ENCODE data around the gene CTNNBIP1.

CTNNBIP1 gene

DNA sequence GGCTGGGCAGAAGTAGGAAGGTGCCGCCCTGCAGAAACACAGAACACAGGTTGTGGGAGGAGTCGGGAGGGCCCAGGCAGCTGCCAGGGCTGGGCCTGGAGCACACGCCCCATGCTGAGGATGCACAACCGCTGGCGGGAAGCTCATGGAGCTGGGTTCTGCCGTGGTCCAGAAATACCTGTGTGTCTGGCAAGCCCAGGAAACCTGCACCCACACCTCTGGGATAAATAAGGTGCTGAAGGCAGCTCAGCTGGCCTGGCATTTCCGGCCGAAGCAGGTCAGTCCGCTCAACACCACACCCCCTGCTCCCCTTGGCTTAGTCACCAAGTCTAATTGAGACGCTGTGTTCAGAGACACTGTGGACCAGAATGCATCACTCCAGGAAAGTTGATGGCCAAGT, 32.1 kb downstream of the CTNNBIP1 start:
- no peak for DNase-seq (ENCODE audit: low read depth)

DNA sequence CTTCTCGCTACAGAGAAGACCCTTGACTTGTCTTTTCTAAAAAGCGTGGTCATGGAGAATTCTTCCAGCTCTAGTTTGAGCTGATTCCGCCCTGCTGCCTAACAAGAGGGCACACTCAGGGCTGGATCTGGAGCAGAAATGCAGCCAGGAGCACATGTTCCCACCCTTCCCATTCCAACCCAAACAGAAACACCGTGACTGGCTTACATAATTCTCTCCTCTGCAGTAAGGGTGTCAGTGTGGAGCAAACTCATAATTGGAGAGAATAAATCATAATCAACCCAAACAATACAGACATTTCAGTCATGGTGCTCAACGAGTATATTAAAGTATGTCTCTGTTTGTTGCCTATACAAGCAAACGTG, 34.5 kb downstream of the CTNNBIP1 start:
- no peak for DNase-seq (ENCODE audit: low read depth)

DNA sequence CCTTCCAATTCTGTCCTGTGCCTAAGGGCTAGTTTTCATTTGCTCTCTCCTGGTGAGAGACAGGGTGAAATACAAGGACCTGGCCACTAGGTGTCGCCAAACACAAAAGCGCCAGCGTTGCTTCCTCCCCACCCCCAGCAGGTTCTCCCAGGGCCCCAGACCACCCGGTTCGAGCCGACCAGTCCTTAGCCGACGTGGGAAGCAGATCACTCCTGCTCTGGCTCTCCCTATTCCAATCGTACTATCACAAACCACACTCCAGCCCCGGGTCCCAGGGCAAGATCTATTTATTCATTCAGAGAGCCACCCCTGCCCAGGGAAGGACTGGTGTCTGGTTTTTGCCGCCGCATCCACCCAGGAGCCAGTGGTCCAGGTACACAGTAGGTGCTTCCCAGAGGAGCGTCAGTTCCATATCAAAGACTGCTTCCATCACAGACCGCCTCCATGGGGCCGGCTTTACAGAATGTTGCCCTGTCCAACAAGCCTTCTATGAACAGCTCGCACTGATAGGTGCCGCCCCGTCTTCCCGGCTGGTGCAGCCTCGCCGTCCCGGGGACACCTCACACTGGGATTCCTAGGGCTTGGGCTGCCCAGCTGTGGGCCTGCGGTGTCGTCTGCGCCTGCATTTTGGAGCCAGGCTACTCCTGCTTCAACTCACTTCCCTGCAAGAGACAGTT, 35.0 kb downstream of the CTNNBIP1 start:
- DNase-seq (ENCODE audit: low read depth), result peak; percentile 58

DNA sequence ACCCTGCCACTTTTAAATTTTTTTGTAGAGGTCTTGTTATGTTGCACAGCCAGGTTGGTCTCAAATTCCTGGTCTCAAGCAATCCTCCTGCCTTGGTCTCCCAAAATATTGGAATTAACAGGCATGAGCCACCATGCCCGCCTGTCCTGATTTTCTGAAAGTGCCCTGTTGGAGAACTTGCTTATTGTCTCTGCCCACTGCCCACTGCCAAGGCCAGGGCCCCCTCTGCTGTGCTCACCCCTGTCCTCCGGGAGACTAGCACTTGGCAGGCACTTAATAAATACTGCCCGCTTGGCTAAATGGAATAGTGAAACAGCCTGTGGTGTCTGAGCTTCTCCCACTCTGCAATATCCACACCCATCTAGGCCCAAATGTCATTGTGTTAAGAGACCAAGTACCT, 35.7 kb downstream of the CTNNBIP1 start:
- DNase-seq (ENCODE audit: low read depth), result no peak

DNA sequence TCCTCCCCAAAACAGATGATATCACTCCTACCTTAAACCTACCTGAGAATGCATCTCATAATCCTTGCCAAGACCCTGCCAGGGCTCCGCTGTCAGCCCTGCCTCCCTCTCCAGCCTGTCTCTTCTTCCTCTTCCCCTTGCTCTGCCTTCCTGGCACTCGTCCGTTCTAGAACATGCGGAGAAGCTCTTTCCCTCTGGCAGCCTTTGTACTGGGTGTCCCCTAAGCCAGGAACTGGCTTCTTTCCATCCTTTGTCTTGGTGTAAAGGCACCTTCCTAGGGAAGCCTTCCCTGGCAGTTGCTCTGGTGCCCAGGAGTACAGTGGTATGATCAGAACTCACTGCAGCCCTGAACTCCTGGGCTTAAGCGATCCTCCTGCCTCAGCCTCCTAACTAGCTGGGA, 36.1 kb downstream of the CTNNBIP1 start:
- no peak for DNase-seq (ENCODE audit: low read depth)

DNA sequence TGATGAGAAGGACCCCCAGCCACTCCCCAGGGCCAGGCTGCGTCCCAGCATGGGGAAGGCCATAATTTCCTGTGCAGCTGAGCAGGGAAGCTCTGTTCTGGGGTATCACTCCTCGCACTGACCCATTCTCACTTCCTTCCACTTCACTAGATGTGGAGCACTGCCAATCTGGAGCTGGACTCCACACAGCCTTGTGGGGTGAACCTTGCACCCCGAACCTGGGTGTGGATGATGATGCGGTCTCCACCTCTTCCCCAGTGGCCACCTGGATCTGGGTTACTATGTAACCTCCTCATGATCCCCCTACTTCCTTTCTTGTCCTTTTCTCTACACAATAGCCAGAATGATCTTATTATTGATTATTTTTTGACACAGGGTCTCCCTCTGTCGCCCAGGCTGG, 36.7 kb downstream of the CTNNBIP1 start:
- DNase-seq (ENCODE audit: low read depth), result no peak

DNA sequence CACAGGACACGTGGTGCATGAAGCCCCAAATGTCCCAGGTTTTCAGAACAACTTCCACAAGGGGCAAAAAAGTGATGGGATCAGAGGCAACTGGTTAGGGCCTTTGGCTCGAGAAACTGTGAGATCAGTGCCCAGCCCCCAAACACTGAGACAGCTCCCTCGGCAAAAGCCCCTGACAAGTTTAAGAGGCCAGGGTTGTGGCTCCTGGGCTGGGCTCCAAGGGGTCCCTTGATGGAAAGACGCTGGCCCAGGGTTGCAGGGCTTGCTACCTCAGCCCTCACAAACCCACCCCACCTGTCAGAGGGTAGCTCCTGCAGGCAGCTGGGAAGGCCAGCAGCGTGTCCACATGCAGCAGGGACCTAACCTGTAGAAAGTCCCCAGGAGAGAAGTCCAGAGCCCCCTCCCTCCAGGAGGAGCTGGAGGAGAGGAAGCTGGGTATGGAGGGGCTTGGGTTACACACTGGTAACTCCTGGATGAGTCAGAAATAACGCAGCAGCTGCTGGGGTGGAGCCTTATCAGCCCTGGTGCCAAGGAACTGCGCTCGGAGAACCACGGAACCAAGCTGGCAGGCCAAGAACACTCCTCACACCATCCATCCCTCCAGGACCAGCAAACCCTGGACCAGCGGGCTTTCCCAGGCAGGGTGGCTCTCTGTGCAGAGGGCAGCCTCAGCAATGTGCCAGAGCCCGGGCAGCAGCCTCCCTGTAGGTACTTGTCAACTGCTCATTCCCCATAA, 37.5 kb downstream of the CTNNBIP1 start:
- no peak for DNase-seq (ENCODE audit: low read depth)

DNA sequence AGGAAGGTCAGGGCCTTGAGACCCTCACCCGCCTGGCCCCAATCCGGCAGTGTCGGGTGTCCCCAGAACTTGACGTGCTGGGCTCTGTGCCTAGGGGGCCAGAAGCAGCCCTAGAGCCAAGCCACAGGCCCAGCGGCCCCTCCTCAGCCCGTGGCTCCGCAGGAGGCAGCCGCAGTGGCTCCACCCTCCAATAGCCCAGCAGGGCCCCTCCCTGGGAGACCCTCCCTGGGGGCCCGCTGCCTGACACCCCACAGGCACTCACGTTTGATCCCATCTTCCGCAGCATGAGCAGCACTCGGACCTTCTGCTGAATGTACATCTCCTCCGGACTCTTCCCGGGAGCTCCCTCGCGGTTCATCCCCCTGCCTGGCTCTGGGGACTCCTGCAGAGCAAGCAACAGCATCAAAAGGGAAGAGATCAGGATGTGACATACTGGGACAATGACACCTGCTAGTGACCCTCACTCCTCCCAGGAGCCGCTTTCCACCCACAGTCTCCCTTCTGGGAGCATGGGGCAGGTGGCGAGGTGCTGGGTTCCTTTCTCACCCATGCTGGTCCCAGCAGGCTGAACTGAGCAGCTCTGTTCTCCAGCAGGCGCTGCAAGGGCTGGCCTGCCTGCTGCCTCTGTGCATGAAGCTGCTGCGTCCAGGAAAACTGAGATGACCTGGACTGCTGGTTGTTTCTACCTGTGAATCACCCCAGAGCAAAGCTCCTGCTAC, 38.2 kb downstream of the CTNNBIP1 start:
- DNase-seq (ENCODE audit: low read depth), result no peak

DNA sequence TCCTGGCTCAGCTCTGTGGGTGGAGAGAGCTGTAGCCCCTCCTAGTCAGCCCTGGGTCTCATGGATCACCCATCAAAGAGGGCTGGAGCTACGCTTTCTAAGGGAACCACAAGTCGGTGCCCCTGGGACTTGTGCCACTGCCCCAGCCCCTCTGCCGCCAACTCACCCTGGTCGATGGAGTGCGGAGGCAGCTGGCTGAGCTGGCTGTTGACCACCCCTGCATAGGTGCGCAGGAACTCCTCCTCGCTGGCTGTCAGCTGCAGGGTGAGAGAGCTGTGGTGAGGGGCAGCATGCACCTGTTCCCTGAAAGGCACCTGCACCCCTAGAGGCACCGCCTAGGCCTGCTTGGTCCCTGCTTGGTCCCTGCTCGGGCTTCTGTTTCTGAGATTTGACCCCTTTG, 39.0 kb downstream of the CTNNBIP1 start:
- no peak for DNase-seq (ENCODE audit: low read depth)

DNA sequence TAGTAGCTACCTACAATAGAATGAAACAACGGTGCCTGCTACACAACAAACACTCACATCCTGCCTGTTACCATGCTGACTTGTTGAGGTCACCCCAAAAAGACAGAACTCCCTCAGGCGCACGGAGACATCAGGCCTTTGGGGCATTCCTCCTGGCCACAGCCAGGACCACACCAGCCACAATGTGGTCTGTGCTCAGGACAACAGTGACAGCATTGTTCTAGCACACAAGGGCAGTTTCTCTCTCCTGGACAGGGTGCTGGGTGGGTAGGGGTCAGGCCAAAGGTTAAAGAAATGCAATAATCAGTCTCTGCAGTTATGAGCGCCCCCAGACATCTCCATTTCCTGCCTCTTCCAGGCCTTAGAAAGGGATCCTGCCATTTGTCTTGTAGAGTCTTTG, 39.5 kb downstream of the CTNNBIP1 start:
- DNase-seq (ENCODE audit: low read depth), result no peak

DNA sequence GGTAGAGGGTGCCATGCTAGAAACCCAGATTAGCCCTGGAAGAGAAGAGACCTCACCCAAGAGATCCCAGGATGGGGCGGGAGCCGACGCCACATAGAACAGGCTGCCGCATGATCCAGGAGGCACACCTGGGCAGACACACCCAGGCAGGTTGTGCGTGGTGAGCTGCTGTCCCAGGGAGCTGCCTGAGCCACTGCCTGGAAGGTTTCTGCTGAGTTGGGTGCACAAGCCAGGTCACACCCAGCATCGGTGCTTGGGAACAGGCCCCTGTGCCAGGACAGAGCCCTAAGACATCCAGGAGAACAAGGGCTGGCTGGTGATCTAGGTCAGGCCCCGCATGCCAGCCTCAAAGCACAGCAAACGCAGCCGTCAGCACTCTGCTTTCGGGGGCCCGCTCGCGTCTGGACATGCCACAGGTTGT, 40.2 kb downstream of the CTNNBIP1 start:
- no peak for DNase-seq (ENCODE audit: low read depth)

DNA sequence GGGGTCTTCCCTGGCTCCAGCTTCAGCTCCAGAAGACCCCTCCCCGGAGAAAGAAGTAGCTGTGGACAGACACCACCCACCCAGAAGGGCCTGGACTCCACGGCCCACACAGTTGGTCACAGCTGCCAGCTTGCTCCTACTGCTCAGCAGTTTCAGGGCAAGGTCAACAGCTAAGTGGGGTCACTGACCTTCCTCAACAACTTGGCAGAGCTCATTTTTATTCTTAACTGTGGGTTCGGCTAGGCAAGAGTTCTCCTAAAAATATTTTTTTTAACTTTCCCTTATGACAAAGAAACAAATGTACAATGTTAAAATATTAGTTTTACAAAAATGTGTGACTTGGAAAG, 41.9 kb downstream of the CTNNBIP1 start:
- DNase-seq (ENCODE audit: low read depth), result no peak

DNA sequence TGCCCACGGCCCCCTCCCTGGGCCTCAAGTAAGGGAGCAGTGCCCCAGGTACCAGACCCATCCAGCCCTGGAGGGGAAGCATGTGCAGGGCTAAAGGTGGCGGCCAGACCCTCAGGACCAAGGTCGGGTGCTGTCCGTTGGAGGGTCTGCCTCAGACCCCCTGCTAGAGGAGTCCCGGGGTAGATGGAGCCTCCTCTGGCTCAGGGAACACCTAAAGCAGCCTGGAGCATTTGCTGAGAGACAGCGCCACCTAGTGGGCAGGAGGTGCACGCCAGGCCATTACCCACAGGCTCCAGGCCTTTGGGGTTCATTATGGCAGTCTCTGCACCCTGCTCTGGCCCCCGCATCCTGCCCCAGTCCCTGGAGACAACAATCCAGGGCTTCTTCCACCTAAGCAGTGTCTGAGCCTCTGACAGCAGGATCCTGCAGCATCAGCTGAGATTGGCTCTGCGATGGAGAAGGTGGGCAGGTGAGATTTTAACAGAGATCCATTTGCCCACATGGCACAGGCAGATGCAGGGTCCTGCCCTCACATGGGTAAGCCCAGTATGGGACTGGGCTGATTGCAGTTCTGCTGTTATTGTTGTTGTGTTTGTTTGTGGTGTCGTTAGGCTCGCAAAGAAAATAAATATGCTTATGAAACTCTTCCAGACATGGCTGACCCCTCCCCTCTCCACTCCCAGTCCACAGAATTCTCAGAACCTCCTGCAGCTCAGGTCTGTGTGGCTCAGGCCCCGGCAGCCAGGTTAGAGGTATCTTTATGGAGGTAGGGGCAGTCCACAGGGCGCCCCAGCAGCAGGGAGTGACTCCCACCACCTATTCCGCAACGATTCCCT, 42.4 kb downstream of the CTNNBIP1 start:
- DNase-seq (ENCODE audit: low read depth), result peak; percentile 77

DNA sequence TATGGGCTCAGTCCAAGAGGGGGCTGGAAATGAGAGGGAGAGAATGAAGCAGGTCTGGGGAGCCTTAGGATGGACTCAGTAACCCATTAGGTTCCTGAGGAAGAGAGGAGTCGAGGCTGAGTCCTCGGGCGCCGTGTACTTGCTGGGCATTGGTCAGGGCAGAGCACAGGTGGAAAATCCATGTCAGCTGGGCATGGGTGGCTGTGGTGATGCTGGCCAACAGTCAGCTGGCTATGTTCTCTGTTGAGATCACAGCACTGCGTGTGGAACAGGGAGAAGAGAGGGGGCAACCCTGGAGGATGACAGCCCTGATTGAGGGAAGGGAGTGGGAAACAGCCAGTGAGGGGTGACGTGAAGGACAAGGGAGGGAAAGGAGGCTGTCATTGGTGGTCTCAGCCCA, 43.2 kb downstream of the CTNNBIP1 start:
- no peak for DNase-seq (ENCODE audit: low read depth)

DNA sequence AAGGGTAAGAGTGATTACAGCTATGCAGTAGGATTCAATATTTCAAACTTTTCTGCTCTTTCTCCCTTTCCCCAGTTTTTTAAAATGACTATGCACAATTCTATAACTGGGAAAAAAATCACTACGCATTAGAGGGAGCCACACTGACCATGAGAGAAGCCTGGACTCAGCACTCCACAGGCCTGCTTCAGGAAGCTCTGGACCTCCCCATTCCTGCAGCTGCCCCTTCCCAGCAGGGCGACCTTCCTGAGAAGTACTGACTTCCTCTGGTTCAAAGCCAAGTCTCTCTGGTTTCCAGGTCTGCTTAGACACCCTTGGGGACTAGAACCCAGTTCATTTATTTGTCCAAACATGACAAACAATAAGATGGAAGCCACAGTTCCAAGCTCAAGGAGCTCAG, 44.3 kb downstream of the CTNNBIP1 start:
- no peak for DNase-seq (ENCODE audit: low read depth)

DNA sequence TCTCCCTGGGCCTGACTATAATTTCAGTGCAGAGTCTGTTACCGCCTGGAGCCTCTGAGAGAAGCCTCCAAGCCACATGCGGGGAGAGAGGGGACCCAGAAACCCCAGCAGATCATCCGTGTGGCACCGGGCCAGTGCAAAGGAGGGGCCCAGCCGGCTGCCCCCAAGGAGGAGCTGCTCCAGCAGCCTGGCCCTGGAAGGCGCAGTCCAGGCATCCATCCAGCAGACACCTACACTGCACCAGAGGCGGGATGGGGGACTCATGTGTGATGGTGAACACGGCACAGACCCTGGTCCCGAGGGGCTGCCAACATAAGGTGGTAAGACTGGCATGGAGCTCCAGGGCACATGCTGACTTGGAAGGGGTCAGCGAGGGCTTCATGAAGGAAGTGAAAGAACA, 46.7 kb downstream of the CTNNBIP1 start:
- DNase-seq (ENCODE audit: low read depth), result no peak

DNA sequence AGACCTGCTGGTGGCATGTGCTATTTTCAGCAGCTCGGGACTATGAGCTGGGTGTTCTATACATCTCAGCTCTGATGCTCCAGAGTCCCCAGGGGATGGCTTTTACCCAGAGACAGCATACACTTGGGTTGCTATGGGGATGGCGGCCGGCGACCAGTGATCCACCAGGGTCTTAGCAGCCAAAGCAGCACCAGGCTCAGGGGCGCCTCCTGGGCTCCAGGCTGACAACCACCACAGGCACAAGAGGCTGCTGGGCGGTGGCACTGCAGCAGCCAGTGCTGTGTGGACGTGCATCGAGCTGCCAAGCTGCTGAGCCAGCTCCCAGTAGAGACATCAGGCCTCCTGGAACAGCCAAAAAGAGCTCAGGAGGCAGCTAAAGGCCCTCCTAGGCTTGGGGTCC, 48.7 kb downstream of the CTNNBIP1 start:
- no peak for DNase-seq (ENCODE audit: low read depth)

DNA sequence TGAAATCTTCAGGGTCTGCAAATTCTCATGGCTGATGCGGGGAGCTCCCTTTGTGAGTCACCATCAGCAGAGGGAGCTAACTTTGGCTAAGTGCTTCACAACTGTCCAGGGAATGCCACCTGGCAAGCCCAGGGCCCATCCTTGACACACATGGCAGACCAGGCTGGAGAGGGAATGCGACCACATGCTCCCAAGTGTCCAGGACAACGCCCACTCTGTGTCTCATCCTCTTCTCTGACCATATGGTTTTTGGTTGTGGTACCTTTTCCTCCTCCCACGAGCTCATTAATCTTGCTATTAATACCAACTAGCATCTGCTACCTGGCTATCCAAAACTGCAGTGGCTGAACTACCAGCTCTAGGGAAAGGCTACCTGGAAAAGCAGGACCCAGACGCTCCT, 49.2 kb downstream of the CTNNBIP1 start:
- no peak for DNase-seq (ENCODE audit: low read depth)

DNA sequence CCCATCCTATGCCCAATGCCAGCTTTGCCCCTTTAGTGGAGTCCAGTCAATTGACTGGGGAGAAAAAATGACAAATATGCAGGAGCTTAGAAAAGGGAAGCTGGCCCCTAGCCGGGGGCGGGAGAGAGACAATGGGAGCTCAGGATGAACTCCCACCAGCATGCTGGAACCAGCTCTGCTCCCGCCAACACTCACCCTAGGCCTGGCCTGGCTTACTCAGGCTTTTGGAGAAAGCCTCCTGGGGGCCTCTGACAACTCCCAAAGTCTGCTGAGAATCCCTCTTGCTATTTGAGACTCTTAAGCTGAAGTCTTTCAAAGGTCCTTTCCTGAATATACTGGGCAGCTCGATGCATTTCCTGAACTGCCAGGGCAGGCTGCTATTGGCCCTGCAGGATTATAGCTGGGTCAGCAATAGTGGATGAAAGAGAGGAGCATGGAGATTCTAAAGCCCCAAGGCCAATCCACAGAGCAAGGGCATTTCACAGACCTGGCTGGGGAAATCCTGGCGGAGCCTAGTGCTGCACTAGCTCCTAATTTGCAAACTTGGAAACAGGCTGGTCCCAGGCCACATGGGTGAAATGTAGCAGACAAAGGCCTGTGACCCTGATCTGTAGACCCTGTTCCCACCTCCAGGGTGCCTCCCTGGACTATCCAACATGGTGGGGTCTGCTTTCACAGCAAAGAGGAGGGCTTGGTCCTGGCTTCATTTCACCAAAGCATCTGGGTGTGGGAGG, 50.6 kb downstream of the CTNNBIP1 start:
- no peak for DNase-seq (ENCODE audit: low read depth)

DNA sequence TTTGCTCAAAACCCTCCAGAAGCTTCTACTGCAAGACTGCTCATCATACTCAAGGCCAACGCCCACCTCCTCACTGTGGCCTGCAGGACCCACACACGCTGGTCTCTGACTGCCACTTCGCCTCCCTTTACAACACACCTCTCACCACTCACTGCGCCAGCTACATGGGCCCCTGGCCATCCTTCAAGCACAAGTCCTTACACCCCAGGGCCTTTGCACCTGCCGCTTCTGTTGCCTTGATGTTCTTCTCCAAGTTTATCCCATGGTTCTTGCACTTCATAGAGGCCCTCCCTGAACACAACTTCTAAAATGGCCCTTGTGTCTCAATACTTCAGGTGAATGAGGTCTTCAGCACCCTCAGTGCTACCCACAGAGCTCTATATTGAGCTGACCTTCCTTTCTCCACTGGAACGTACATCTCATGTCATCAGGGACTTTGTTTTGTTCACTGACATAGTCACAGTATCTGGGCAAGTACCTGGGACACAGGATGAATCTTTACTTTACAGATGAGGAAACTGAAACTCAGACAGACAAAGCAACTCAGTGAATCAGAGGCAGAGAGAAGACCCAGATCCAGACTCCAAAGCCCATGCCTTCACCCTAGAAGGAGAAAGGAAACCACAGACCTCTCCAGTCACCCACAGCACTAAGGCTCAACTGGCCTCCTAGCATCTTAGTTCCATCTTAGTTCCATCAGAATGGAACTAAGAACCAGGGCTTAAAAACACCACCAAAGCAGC, 51.6 kb downstream of the CTNNBIP1 start:
- no peak for DNase-seq (ENCODE audit: low read depth)

DNA sequence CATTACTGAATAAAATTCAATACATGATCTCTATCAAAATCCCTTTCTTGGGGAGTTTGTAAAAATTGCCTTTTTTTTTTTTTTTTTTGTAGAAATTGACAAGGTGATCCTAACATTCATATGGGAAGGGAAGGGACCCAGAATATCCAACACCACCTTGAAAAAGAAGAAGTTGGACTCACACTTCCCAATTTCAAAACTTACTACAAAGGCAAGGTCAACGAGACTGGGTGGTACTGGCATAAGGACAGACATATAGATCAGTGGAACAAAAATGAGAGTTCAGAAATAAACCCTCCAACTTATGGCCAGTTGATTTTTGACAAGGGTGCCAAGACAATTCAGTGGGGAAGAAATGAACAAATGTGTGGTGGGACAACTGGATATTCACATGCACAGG, 54.9 kb downstream of the CTNNBIP1 start:
- DNase-seq (ENCODE audit: low read depth), result no peak

All from stimulated activated CD4-positive, alpha-beta T cell treated with anti-CD3 and anti-CD28 coated beads, Interleukin-2, amount 100 ng/mL, for 4 hours (primary cell).